Heart left ventricle (tissue), 13 donors: ENCODE results near the gene ESPNL.

ENCODE experiments used
- POLR2A ChIP-seq, 2 donors: fragments of 450-650 bp; IDR thresholded peaks; one replicate each; pipeline ENCODE4 v1.6.1; 2017; ENCODE audit warnings: antibody characterized with exemption in 2 of 2, mild to moderate bottlenecking in 2 of 2, moderate library complexity in 2 of 2
- TF ChIP-seq, protein P1 (sequence below), 12 donors: fragments of 200-600 bp; sonication (generic) in 4 of 12; IDR thresholded peaks; one replicate each; pipeline versions ENCODE4 v1.5.0 to v1.8.0; 2018 to 2022; ENCODE audit warnings: antibody characterized with exemption in 12 of 12, mild to moderate bottlenecking in 5 of 12
- donor health status: ischemic (EF 13 %, LVEDD 7.1; RV severe dilation, severe dysfunction).
- donor health status: DM: no; HTN: yes; CAD: no.
- donor health status: DM: no; HTN: no; CAD: no.
- donor health status: ischemic (EF 25% LVEDD 6.9; RV normal size, moderate dysfunction).
- donor health status: ischemic (EF 25% LVEDD 5.7; RV mildly dilated, moderate dysfunction).
- donor health status: ischemic (EF 35%, LVEDD 5.7; RV mildly dilated, moderate dysfunction).
- donor health status: nonischemic (EF 11% LVEDD 7.7; RV severe dilation, severe dysfunction).
- donor health status: DM: yes; HTN: yes; CAD: no.
- donor health status: PGD.
- donor health status: ischemic (EF 29% LVEDD 5.4; RV normal size, mild dysfunction).
- donor health status: nonischemic (EF 23%, LVEDD 6.1; RV moderate dilation, normal function).

DNA sequence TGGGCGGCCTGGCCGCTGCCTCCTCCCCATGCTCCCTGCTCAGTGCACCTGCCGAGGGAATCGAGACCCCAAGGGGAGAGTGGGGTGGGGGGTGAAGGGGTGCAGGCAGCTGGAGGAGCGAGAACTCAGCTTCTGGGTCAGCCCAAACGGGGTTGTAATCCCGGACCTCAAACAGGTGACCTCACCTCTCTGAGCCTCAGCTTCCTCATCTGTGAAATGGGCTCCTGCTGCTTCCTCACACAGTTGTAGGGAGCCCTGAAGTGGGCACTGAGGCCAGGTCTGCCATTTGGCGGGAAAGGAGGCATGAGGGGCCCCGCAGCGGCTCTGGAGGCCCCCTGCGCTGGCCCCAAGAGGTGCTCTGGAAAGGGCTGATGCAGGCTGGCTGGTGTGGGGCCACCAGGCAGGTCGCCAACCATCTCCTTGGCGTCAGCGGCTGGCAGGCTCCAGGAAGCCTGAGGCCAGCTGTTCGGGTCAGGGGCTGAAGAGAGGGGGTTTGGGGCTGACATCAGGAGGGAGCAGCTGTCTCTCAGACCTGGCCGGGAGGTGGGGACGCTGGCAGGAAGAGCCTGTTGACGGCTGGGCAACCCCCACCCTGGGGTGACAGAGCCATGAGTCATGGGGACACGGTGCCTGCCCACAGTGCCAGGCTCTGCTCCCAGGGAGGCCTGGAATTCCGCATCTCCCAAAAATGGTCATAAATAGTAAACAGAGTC lies 43.3 kb downstream of the ESPNL start:
- TF ChIP-seq, protein P1, sequence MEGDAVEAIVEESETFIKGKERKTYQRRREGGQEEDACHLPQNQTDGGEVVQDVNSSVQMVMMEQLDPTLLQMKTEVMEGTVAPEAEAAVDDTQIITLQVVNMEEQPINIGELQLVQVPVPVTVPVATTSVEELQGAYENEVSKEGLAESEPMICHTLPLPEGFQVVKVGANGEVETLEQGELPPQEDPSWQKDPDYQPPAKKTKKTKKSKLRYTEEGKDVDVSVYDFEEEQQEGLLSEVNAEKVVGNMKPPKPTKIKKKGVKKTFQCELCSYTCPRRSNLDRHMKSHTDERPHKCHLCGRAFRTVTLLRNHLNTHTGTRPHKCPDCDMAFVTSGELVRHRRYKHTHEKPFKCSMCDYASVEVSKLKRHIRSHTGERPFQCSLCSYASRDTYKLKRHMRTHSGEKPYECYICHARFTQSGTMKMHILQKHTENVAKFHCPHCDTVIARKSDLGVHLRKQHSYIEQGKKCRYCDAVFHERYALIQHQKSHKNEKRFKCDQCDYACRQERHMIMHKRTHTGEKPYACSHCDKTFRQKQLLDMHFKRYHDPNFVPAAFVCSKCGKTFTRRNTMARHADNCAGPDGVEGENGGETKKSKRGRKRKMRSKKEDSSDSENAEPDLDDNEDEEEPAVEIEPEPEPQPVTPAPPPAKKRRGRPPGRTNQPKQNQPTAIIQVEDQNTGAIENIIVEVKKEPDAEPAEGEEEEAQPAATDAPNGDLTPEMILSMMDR (IDR thresholded peaks at IDR 0.05) = no peak
- no peak for TF ChIP-seq POLR2A (IDR thresholded peaks at IDR 0.05)
